ENCODE results near the gene GNG8. TPM values are rescaled to one million over a fixed set of nuclear protein-coding genes. Genes with fewer than 3 reads are reported as not detected.

Gene GNG8
- total and polyA plus RNA-seq, 2 experiments from 2014 or later: 4.6 TPM; not detected in 1

DNA sequence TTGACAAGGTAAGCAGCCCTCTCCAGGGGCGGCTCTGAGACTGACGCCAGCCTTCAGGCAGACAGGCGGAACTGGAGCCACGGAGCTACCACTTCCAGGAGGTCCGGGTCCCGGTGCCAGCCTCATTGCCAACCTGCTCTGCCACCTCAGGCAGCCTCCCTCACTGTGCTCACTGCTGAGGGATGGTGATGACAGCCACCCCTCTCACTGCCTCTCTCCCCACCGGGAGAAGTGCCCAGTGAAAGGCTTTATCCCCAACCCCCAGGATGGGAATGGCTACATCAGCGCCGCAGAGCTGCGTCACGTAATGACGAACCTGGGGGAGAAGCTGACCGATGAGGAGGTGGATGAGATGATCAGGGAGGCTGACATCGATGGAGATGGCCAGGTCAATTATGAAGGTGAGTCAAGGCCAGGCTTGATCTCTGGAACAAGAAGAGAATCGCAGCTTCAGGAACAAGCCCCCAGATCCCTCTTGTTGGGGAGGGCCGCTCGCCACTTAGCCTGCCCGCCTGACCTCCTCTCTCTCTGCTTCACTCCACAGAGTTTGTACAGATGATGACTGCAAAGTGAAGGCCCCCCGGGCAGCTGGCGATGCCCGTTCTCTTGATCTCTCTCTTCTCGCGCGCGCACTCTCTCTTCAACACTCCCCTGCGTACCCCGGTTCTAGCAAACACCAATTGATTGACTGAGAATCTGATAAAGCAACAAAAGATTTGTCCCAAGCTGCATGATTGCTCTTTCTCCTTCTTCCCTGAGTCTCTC lies 27.2 kb downstream of the GNG8 start:
- H3K4me2 ChIP-seq: no peak overlapping the region
- H3K9me3 ChIP-seq (ENCODE audit: low read depth): no peaks in the 10 kb centered on the region
- no peak overlapping the region for H3K27ac ChIP-seq
- 97% methylated on average over 27 of the region's 27 CpGs for WGBS (ENCODE audit: low lambda C conversion rate, missing lambda C conversion rate)
- H3K27me3 ChIP-seq: no peaks in the 10 kb centered on the region
- DNase-seq (ENCODE audit: low spot score): no peak
- no peak overlapping the region for H2AFZ ChIP-seq
- peaks cover 36% of the 10 kb centered on the region for H3K79me2 ChIP-seq
- H4K20me1 ChIP-seq (ENCODE audit: insufficient read depth, poor library complexity, severe bottlenecking): peaks cover 38% of the 10 kb centered on the region
- H3K4me1 ChIP-seq (ENCODE audit: insufficient read depth): peaks cover 12% of the 10 kb centered on the region
- no peak for TF ChIP-seq EZH2 (IDR thresholded peaks at IDR 0.05; ENCODE audit: borderline replicate concordance)
- no peaks in the 10 kb centered on the region for H3K9me2 ChIP-seq (replicated peaks; ENCODE audit: insufficient read depth)
- H3K4me3 ChIP-seq: no peak overlapping the region
- no peaks in the 10 kb centered on the region for H3K36me3 ChIP-seq (replicated peaks; ENCODE audit: insufficient read depth, low read depth)

DNA sequence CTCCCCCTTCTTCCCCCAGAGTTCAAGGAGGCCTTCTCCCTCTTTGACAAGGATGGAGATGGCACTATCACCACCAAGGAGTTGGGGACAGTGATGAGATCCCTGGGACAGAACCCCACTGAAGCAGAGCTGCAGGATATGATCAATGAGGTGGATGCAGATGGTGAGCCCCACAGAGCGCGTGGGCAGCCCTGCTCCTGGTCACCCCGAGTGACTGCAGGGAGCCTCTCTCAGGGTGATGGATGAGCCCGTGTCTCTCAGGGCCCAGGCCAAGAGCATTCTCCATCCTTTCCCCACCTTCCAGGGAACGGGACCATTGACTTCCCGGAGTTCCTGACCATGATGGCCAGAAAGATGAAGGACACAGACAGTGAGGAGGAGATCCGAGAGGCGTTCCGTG lies 27.8 kb downstream of the GNG8 start:
- Histone ChIP-seq H3K4me3 (no peak overlapping the region), H2AFZ (no peak overlapping the region), H4K20me1 (ENCODE audit: insufficient read depth, poor library complexity, severe bottlenecking) (peaks cover 41% of the 10 kb centered on the region), H3K4me1 (ENCODE audit: insufficient read depth) (peaks cover 16% of the 10 kb centered on the region), H3K27me3 (no peaks in the 10 kb centered on the region), H3K4me2 (no peak overlapping the region), H3K27ac (no peak overlapping the region), H3K9me3 (ENCODE audit: low read depth) (no peaks in the 10 kb centered on the region), H3K36me3 (replicated peaks; ENCODE audit: insufficient read depth, low read depth) (no peaks in the 10 kb centered on the region), H3K79me2 (peaks cover 41% of the 10 kb centered on the region), H3K9me2 (replicated peaks; ENCODE audit: insufficient read depth) (no peaks in the 10 kb centered on the region)
- DNase-seq (ENCODE audit: low spot score): no peak
- WGBS (ENCODE audit: low lambda C conversion rate, missing lambda C conversion rate): 97% methylated on average over 9 of the region's 9 CpGs
- no peak for TF ChIP-seq EZH2 (IDR thresholded peaks at IDR 0.05; ENCODE audit: borderline replicate concordance)
- TF ChIP-seq, protein P1, sequence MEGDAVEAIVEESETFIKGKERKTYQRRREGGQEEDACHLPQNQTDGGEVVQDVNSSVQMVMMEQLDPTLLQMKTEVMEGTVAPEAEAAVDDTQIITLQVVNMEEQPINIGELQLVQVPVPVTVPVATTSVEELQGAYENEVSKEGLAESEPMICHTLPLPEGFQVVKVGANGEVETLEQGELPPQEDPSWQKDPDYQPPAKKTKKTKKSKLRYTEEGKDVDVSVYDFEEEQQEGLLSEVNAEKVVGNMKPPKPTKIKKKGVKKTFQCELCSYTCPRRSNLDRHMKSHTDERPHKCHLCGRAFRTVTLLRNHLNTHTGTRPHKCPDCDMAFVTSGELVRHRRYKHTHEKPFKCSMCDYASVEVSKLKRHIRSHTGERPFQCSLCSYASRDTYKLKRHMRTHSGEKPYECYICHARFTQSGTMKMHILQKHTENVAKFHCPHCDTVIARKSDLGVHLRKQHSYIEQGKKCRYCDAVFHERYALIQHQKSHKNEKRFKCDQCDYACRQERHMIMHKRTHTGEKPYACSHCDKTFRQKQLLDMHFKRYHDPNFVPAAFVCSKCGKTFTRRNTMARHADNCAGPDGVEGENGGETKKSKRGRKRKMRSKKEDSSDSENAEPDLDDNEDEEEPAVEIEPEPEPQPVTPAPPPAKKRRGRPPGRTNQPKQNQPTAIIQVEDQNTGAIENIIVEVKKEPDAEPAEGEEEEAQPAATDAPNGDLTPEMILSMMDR (IDR thresholded peaks at IDR 0.05; ENCODE audit: poor library complexity): no peak
- no peak for TF ChIP-seq EZH2phosphoT487 (IDR thresholded peaks at IDR 0.05; ENCODE audit: low read depth, severe bottlenecking, unreplicated experiment)

DNA sequence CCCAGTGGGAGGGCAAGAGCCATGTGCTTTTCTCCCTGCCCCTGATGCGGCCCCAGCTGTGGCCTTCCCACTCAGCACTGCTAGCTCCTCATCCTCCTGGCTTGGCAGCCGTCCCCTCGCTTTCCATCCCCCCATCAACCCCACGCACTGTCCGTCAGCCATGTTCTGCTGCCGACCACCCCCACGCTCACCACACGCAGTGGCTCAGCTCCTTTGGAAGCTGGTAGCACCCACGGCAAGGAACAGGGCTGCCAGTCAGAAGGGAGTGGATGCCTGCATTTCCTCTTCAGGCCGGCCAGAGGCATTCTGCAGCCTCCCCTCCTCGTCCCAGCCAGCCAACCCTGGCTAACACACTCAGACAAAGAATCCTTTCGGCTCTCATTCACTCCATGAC lies 28.6 kb downstream of the GNG8 start:
- H3K4me2 ChIP-seq: no peak overlapping the region
- H3K4me1 ChIP-seq (ENCODE audit: insufficient read depth): peaks cover 16% of the 10 kb centered on the region
- H3K9me2 ChIP-seq (replicated peaks; ENCODE audit: insufficient read depth): no peaks in the 10 kb centered on the region
- no peak overlapping the region for H2AFZ ChIP-seq
- H4K20me1 ChIP-seq (ENCODE audit: insufficient read depth, poor library complexity, severe bottlenecking): peaks cover 46% of the 10 kb centered on the region
- no peak overlapping the region for H3K4me3 ChIP-seq
- H3K27ac ChIP-seq: no peak overlapping the region
- TF ChIP-seq EZH2 (IDR thresholded peaks at IDR 0.05; ENCODE audit: borderline replicate concordance): no peak
- TF ChIP-seq EZH2phosphoT487 (IDR thresholded peaks at IDR 0.05; ENCODE audit: low read depth, severe bottlenecking, unreplicated experiment): no peak
- TF ChIP-seq, protein P1 (IDR thresholded peaks at IDR 0.05; ENCODE audit: poor library complexity): no peak
- H3K27me3 ChIP-seq: no peaks in the 10 kb centered on the region
- no peaks in the 10 kb centered on the region for H3K9me3 ChIP-seq (ENCODE audit: low read depth)
- WGBS (ENCODE audit: low lambda C conversion rate, missing lambda C conversion rate): 96% methylated on average over 11 of the region's 12 CpGs
- peaks cover 49% of the 10 kb centered on the region for H3K79me2 ChIP-seq
- no peaks in the 10 kb centered on the region for H3K36me3 ChIP-seq (replicated peaks; ENCODE audit: insufficient read depth, low read depth)
- DNase-seq (ENCODE audit: low spot score): no peak

DNA sequence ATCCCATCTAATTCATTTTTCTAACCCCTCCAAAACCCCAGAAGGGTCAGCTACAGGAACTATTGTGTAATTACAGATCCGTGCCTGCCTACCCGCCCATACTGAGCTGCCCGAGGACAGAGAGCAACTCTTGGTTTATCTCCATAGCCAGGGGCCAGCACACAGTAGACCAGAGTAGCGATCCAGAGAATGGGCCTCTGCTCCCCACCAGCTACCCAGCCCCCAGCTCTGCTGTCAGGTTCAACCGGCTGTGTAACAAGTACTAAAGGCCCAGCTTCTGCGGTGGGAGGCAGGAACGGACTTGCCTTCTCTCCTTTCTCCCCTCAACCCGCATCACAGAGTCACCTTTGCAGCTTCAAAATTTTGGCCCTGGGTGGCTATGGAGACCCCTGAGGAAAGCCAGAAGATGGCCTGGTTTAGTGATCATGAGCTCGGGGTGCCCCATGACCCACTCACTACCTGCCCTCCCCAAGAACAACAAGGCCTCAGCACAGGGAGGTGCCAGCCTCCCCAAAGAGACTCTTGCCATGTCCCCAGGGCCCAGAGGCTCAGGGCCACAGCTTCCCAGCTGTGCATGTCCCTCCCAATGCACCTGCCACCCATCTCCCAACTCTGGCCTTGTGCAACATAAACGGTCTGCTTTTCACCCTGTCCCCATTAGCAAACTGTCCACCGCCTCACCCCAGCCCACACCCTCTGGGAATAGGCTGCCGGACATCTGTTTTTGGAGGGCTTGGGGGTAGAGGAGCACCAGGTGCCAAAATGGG lies 29.1 kb downstream of the GNG8 start:
- Histone ChIP-seq H3K79me2 (peaks cover 55% of the 10 kb centered on the region), H3K9me3 (ENCODE audit: low read depth) (no peaks in the 10 kb centered on the region), H3K27ac (no peak overlapping the region), H3K27me3 (no peaks in the 10 kb centered on the region), H3K9me2 (replicated peaks; ENCODE audit: insufficient read depth) (no peaks in the 10 kb centered on the region), H4K20me1 (ENCODE audit: insufficient read depth, poor library complexity, severe bottlenecking) (peaks cover 48% of the 10 kb centered on the region), H3K36me3 (replicated peaks; ENCODE audit: insufficient read depth, low read depth) (no peaks in the 10 kb centered on the region), H3K4me3 (no peak overlapping the region), H2AFZ (no peak overlapping the region), H3K4me2 (no peak overlapping the region), H3K4me1 (ENCODE audit: insufficient read depth) (peaks cover 16% of the 10 kb centered on the region)
- TF ChIP-seq, protein P1 (IDR thresholded peaks at IDR 0.05; ENCODE audit: poor library complexity): no peak
- TF ChIP-seq EZH2 (IDR thresholded peaks at IDR 0.05; ENCODE audit: borderline replicate concordance) (no peak), EZH2phosphoT487 (IDR thresholded peaks at IDR 0.05; ENCODE audit: low read depth, severe bottlenecking, unreplicated experiment) (no peak)
- DNase-seq (ENCODE audit: low spot score): no peak
- 88% methylated on average over 12 of the region's 12 CpGs for WGBS (ENCODE audit: low lambda C conversion rate, missing lambda C conversion rate)

Data from hepatocyte (in vitro differentiated cells).